WTC11 (cell line): ENCODE data around the gene VSTM2L. TPM values are rescaled to one million over a fixed set of nuclear protein-coding genes. Genes with fewer than 3 reads are reported as not detected.

Source experiments
- ATAC-seq: fragments of 200-7000 bp; cut with Tn5 transposase; 2 replicates; pipeline ENCODE4 v1.10.0; 2021; ENCODE audit warnings: mild to moderate bottlenecking, moderate library complexity
- CTCF ChIA-PET: fragments of 300-600 bp; sonication (Branson Sonifier 250); formaldehyde crosslinking; loops from one replicate; lab custom pipeline; 2021; ENCODE audit warnings: antibody characterized with exemption; lab: Charles Lee
- POLR2A ChIA-PET: fragments of 350-600 bp; sonication (Branson Sonifier 250); formaldehyde crosslinking; loops from one replicate; lab custom pipeline; 2021; ENCODE audit warnings: antibody characterized with exemption; lab: Charles Lee
- DNase-seq: peaks from one replicate; pipeline ENCODE4 v3.0.0; 2021; ENCODE audit warnings: low spot score
- H3K27ac Mint-ChIP-seq: 2 replicates; pipeline ENCODE4 v1.8.0; 2021; ENCODE audit warnings: mixed read lengths
- H3K27me3 Mint-ChIP-seq: 2 replicates; pipeline ENCODE4 v1.8.0; 2021; ENCODE audit warnings: low read depth, mild to moderate bottlenecking, moderate library complexity, mixed read lengths
- H3K36me3 Mint-ChIP-seq: 2 replicates; pipeline ENCODE4 v1.8.0; 2021; ENCODE audit warnings: mixed read lengths
- H3K4me1 Mint-ChIP-seq: 2 replicates; pipeline ENCODE4 v1.8.0; 2022; ENCODE audit warnings: mixed read lengths
- H3K4me3 Mint-ChIP-seq: 2 replicates; pipeline ENCODE4 v1.8.0; 2021; ENCODE audit warnings: mild to moderate bottlenecking, moderate library complexity, mixed read lengths
- H3K9me3 Mint-ChIP-seq: 2 replicates; pipeline ENCODE4 v1.8.0; 2021; ENCODE audit warnings: mixed read lengths
- AFF4 ChIP-seq: sonication (generic); formaldehyde crosslinking; IDR thresholded peaks from 2 replicates; pipeline ENCODE4 v1.8.1; 2023; ENCODE audit warnings: mild to moderate bottlenecking, missing genetic modification reagents, borderline replicate concordance
- ATF1 ChIP-seq: sonication (generic); formaldehyde crosslinking; IDR thresholded peaks from 2 replicates; pipeline ENCODE4 v1.8.1; 2023; ENCODE audit warnings: mild to moderate bottlenecking, moderate library complexity, missing genetic modification reagents
- CDX4 ChIP-seq: fragments of 250-450 bp; sonication (Bioruptor Pico); IDR thresholded peaks from 2 replicates; pipeline ENCODE4 v1.9.0; 2021; ENCODE audit warnings: moderate library complexity, mild to moderate bottlenecking, inconsistent platforms, borderline replicate concordance
- E2F1 ChIP-seq: sonication (generic); formaldehyde crosslinking; IDR thresholded peaks from 2 replicates; pipeline ENCODE4 v1.8.0; 2022; ENCODE audit warnings: mild to moderate bottlenecking, missing genetic modification reagents
- FOXK1 ChIP-seq: sonication (generic); formaldehyde crosslinking; IDR thresholded peaks from 2 replicates; pipeline ENCODE4 v1.8.0; 2022; ENCODE audit warnings: mild to moderate bottlenecking, moderate library complexity, missing genetic modification reagents
- GABPB1 ChIP-seq: sonication (generic); formaldehyde crosslinking; IDR thresholded peaks from 2 replicates; pipeline ENCODE4 v1.8.1; 2023; ENCODE audit warnings: mild to moderate bottlenecking, missing genetic modification reagents
- HMGXB4 ChIP-seq: sonication (generic); formaldehyde crosslinking; IDR thresholded peaks from 2 replicates; pipeline ENCODE4 v1.8.1; 2023; ENCODE audit warnings: mild to moderate bottlenecking, moderate library complexity, missing genetic modification reagents
- IRF1 ChIP-seq: sonication (generic); formaldehyde crosslinking; IDR thresholded peaks from 2 replicates; pipeline ENCODE4 v1.8.0; 2023; ENCODE audit warnings: missing genetic modification reagents
- JUN ChIP-seq: sonication (generic); formaldehyde crosslinking; IDR thresholded peaks from 2 replicates; pipeline ENCODE4 v1.8.0; 2023; ENCODE audit warnings: mild to moderate bottlenecking, missing genetic modification reagents
- KAT7 ChIP-seq: sonication (generic); formaldehyde crosslinking; IDR thresholded peaks from 2 replicates; pipeline ENCODE4 v1.8.1; 2023; ENCODE audit warnings: missing genetic modification reagents, mild to moderate bottlenecking, borderline replicate concordance
- MXD4 ChIP-seq: fragments of 250-450 bp; sonication (Bioruptor Pico); IDR thresholded peaks from 2 replicates; pipeline ENCODE4 v1.8.0; 2021; ENCODE audit warnings: mild to moderate bottlenecking, moderate library complexity, borderline replicate concordance
- NFATC4 ChIP-seq: fragments of 250-450 bp; sonication (Bioruptor Pico); IDR thresholded peaks from 2 replicates; pipeline ENCODE4 v1.9.0; 2021; ENCODE audit warnings: mild to moderate bottlenecking
- NR3C1 ChIP-seq: sonication (generic); formaldehyde crosslinking; conservative IDR thresholded peaks from 2 replicates; pipeline ENCODE4 v1.8.1; 2023; ENCODE audit warnings: low read depth, mild to moderate bottlenecking, missing genetic modification reagents
- ZBTB21 ChIP-seq: sonication (generic); formaldehyde crosslinking; IDR thresholded peaks from 2 replicates; pipeline ENCODE4 v1.8.1; 2023; ENCODE audit warnings: mild to moderate bottlenecking, missing genetic modification reagents, borderline replicate concordance
- ZBTB43 ChIP-seq: sonication (generic); formaldehyde crosslinking; IDR thresholded peaks from 2 replicates; pipeline ENCODE4 v1.8.1; 2023; ENCODE audit warnings: mild to moderate bottlenecking, missing genetic modification reagents
- total RNA-seq: library from RNA; stranded (reverse); gene quantifications from 3 replicates; pipeline ENCODE4 v1.2.3, GENCODE V29; 2021
- TF ChIP-seq, protein P1 (sequence below): fragments of 250-450 bp; sonication (Bioruptor Pico); IDR thresholded peaks from 2 replicates; pipeline ENCODE4 v2.1.2; 2022; ENCODE audit warnings: mild to moderate bottlenecking, moderate library complexity
- TF ChIP-seq, protein P2 (sequence below): fragments of 200-600 bp; IDR thresholded peaks from 2 replicates; pipeline ENCODE4 v1.8.0; 2022; ENCODE audit warnings: antibody characterized with exemption

The VSTM2L gene
- total RNA-seq, 1 experiment from 2014 or later = 1.9 TPM

- POLR2A ChIA-PET = no interaction called here
- no peak for ATAC-seq
- no peaks in the 10 kb centered on the region for H3K9me3 Mint-ChIP-seq
- peaks cover 18% of the 10 kb centered on the region for H3K27me3 Mint-ChIP-seq
- CTCF ChIA-PET = interaction anchor here (0.7 to 2.2 kb wide), 6 partner anchors 51 to 334 kb away, joined by 3 to 13 read pairs (median 4); no protein-coding TSS in a partner anchor
- no peak overlapping the region for H3K4me3 Mint-ChIP-seq
- TF ChIP-seq NR3C1 (CRISPR knock-in tag) (no peak), GABPB1 (CRISPR knock-in tag) (no peak), IRF1 (no peak), ZBTB43 (CRISPR knock-in tag) (no peak)
- DNase-seq = no peak
- H3K36me3 Mint-ChIP-seq = no peaks in the 10 kb centered on the region
- H3K27ac Mint-ChIP-seq = no peak overlapping the region
- H3K4me1 Mint-ChIP-seq = peaks cover 13% of the 10 kb centered on the region
These were observed 4.5 kb upstream of the VSTM2L start for GRCh38 chr20:37898233-37899104.

- no peak overlapping the region for H3K27ac Mint-ChIP-seq
- POLR2A ChIA-PET = no interaction called here
- ATAC-seq = no peak
- no peak for TF ChIP-seq ATF1
- TF ChIP-seq, protein P1, sequence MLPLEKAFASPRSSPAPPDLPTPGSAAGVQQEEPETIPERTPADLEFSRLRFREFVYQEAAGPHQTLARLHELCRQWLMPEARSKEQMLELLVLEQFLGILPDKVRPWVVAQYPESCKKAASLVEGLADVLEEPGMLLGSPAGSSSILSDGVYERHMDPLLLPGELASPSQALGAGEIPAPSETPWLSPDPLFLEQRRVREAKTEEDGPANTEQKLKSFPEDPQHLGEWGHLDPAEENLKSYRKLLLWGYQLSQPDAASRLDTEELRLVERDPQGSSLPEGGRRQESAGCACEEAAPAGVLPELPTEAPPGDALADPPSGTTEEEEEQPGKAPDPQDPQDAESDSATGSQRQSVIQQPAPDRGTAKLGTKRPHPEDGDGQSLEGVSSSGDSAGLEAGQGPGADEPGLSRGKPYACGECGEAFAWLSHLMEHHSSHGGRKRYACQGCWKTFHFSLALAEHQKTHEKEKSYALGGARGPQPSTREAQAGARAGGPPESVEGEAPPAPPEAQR (CRISPR knock-in tag) = no peak
- TF ChIP-seq AFF4 (CRISPR knock-in tag) = no peak
- no peak for TF ChIP-seq HMGXB4 (CRISPR knock-in tag)
- no peak for TF ChIP-seq ZBTB21 (CRISPR knock-in tag)
- TF ChIP-seq E2F1 (CRISPR knock-in tag) = no peak
- no peak for TF ChIP-seq MXD4 (CRISPR knock-in tag)
- TF ChIP-seq CDX4 (CRISPR knock-in tag) = no peak
- no peak for TF ChIP-seq FOXK1 (CRISPR knock-in tag)
- TF ChIP-seq JUN = no peak
- TF ChIP-seq KAT7 (CRISPR knock-in tag) = no peak
- TF ChIP-seq, protein P2, sequence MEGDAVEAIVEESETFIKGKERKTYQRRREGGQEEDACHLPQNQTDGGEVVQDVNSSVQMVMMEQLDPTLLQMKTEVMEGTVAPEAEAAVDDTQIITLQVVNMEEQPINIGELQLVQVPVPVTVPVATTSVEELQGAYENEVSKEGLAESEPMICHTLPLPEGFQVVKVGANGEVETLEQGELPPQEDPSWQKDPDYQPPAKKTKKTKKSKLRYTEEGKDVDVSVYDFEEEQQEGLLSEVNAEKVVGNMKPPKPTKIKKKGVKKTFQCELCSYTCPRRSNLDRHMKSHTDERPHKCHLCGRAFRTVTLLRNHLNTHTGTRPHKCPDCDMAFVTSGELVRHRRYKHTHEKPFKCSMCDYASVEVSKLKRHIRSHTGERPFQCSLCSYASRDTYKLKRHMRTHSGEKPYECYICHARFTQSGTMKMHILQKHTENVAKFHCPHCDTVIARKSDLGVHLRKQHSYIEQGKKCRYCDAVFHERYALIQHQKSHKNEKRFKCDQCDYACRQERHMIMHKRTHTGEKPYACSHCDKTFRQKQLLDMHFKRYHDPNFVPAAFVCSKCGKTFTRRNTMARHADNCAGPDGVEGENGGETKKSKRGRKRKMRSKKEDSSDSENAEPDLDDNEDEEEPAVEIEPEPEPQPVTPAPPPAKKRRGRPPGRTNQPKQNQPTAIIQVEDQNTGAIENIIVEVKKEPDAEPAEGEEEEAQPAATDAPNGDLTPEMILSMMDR = no peak
- TF ChIP-seq NFATC4 (CRISPR knock-in tag) = no peak
These were observed 3.6 kb upstream of the VSTM2L start for GRCh38 chr20:37899105-37900045.

More at GRCh38 chr20:37899105-37900045, 3.6 kb upstream of the VSTM2L start:
- Mint-ChIP-seq H3K36me3 (no peaks in the 10 kb centered on the region), H3K27me3 (peaks cover 23% of the 10 kb centered on the region), H3K4me1 (peaks cover 17% of the 10 kb centered on the region), H3K9me3 (no peaks in the 10 kb centered on the region), H3K4me3 (no peak overlapping the region)
- CTCF ChIA-PET = interaction anchor here (0.7 to 2.2 kb wide), 2 partner anchors 93 to 335 kb away, joined by 4 to 13 read pairs; no protein-coding TSS in a partner anchor
- no peak for DNase-seq
